Smooth muscle cell (in vitro differentiated cells): ENCODE data around the gene SNCA. TPM values are rescaled to one million over a fixed set of nuclear protein-coding genes. Genes with fewer than 3 reads are reported as not detected.

Experiments used
- DNase-seq: peaks from one replicate; lab custom pipeline; 2025; ENCODE audit not compliant: unreplicated experiment; lab: John Stamatoyannopoulos, UW
- H2AFZ ChIP-seq: fragments of 200-600 bp; sonication (generic); 2 replicates; pipeline ENCODE4 v1.6.0; 2016; ENCODE audit warnings: antibody characterized with exemption, low read depth, mild to moderate bottlenecking
- H3F3A ChIP-seq: fragments of 200-600 bp; sonication (generic); 2 replicates; pipeline ENCODE4 v1.6.0; 2017; ENCODE audit warnings: antibody characterized with exemption, low read depth
- H3K27ac ChIP-seq: fragments of 200-600 bp; sonication (generic); 2 replicates; pipeline ENCODE4 v1.5.1; 2016; ENCODE audit warnings: low read depth, mild to moderate bottlenecking
- H3K27me3 ChIP-seq: fragments of 200-600 bp; sonication (generic); 2 replicates; pipeline ENCODE4 v1.6.1; 2016; ENCODE audit warnings: low read depth, mild to moderate bottlenecking
- H3K36me3 ChIP-seq: fragments of 200-600 bp; sonication (generic); 2 replicates; pipeline ENCODE4 v1.5.1; 2016; ENCODE audit warnings: low read depth
- H3K4me1 ChIP-seq: fragments of 200-600 bp; sonication (generic); 2 replicates; pipeline ENCODE4 v1.5.1; 2016; ENCODE audit warnings: low read depth
- H3K4me2 ChIP-seq: fragments of 200-600 bp; sonication (generic); 2 replicates; pipeline ENCODE4 v1.6.0; 2016; ENCODE audit warnings: mild to moderate bottlenecking
- H3K4me3 ChIP-seq: fragments of 200-600 bp; sonication (generic); 2 replicates; pipeline ENCODE4 v1.5.1; 2016; ENCODE audit warnings: mild to moderate bottlenecking
- H3K79me2 ChIP-seq: fragments of 200-600 bp; sonication (generic); 2 replicates; pipeline ENCODE4 v1.6.0; 2016; ENCODE audit warnings: low read depth, mild to moderate bottlenecking
- H3K9ac ChIP-seq: fragments of 200-600 bp; sonication (generic); 2 replicates; pipeline ENCODE4 v1.6.0; 2016; ENCODE audit warnings: low read depth
- H3K9me3 ChIP-seq: fragments of 200-600 bp; sonication (generic); replicated peaks from 2 replicates; pipeline ENCODE4 v1.5.1; 2016; ENCODE audit warnings: low read depth
- H4K20me1 ChIP-seq: fragments of 200-600 bp; sonication (generic); 2 replicates; pipeline ENCODE4 v1.6.0; 2016; ENCODE audit warnings: low read depth
- CTCF ChIP-seq: fragments of 200-600 bp; sonication (generic); IDR thresholded peaks from 2 replicates; pipeline ENCODE4 v1.5.1; 2017; ENCODE audit warnings: borderline replicate concordance, mild to moderate bottlenecking, antibody characterized with exemption; ENCODE audit not compliant: insufficient read depth, poor library complexity, severe bottlenecking
- WGBS: methylation state at CpG from one replicate; pipeline ENCODE4 v1.1.7; 2016; ENCODE audit warnings: low lambda C conversion rate; 5-methylcytosine and 5-hydroxymethylcytosine counted together
- polyA plus RNA-seq: library from polyadenylated mRNA; unstranded; fragments of >200 nt; fragmentation: Nextera tagmentation; extraction: Ambion mirVana; gene quantifications from 2 replicates; pipeline ENCODE4 v1.2.1, GENCODE V29; 2016
- total RNA-seq: library from RNA; depleted of rRNA; stranded (reverse); fragments of >200 nt; gene quantifications from 2 replicates; pipeline ENCODE4 v1.2.3, GENCODE V29; 2014

SNCA gene
- total and polyA plus RNA-seq, 2 experiments from 2014 or later = 0.22 to 3.2 TPM

DNA sequence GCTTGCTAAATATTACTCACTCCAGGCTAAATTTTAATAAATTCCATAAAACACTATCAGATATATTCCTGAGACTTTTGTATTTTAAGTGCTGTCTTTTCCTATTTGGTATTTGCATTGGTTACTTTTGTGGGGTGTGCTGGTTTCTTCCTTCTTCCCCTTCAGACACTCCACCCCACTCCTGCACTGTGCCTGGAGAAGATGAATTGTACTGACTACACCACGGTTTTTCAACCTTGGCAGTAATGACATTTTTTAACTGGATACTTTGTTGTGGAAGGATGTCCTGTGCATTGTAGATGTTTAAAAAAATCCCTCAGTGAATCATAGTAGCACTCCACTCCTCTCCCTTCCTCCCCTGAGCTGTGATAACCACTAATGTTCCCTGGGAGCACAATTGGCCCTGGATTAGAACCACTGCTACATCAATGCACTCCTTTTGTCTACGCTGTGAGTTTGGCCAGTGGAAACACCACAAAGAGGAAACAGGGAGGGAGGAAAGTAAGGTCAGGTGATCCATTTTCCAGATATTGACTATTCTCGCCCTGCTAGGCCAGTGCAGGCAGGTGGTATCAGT lies 36.3 kb downstream of the SNCA start:
- DNase-seq = no peak

DNA sequence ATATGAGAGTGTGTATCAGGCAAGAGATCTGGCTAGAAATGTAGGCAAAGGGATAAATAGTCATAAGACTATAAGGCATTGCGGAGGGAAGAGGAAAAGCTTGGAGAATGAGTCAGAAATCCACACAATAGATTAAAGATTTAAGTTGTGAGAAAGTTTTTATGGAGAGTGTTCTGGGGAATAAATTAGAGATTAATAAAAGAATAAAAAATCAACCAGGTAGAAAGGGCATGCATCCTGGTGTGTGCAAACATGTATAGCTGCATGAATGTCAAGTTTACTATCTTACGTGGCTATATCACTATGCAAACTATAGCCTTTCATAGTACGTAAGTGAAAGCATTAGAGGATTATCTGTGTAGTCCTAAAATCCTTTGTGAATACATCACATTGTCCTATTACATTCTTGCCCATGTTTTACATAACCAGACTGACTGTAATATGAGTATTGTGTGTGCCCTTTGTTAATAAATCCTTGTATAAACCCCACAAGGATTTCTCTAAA lies 36.9 kb downstream of the SNCA start:
- Histone ChIP-seq H3K9me3 (no peaks in the 10 kb centered on the region), H3K4me3 (no peak overlapping the region), H3K27ac (peak overlapping the region; percentile 52), H2AFZ (no peak overlapping the region), H3K9ac (no peak overlapping the region), H3K36me3 (no peaks in the 10 kb centered on the region), H3K4me2 (peak overlapping the region; percentile 61), H3K27me3 (no peaks in the 10 kb centered on the region), H3F3A (no peaks in the 10 kb centered on the region), H3K79me2 (no peaks in the 10 kb centered on the region), H4K20me1 (no peaks in the 10 kb centered on the region), H3K4me1 (no peaks in the 10 kb centered on the region)
- WGBS = 68% methylated on average over 3 of the region's 3 CpGs
- no peak for TF ChIP-seq CTCF
- DNase-seq = no peak

More for the DNA sequence above, 36.3 kb downstream of the SNCA start:
- no peaks in the 10 kb centered on the region for H3K36me3 ChIP-seq
- H3K4me2 ChIP-seq = peak overlapping the region; percentile 61
- no peak for TF ChIP-seq CTCF
- H3K27me3 ChIP-seq = no peaks in the 10 kb centered on the region
- H3F3A ChIP-seq = no peaks in the 10 kb centered on the region
- no peaks in the 10 kb centered on the region for H3K79me2 ChIP-seq
- H3K9ac ChIP-seq = no peak overlapping the region
- H2AFZ ChIP-seq = no peak overlapping the region
- H3K9me3 ChIP-seq = no peaks in the 10 kb centered on the region
- 79% methylated on average over 3 of the region's 3 CpGs for WGBS
- no peaks in the 10 kb centered on the region for H3K4me1 ChIP-seq
- H3K27ac ChIP-seq = peak overlapping the region; percentile 52
- no peak overlapping the region for H3K4me3 ChIP-seq
- H4K20me1 ChIP-seq = no peaks in the 10 kb centered on the region

GRCh38 chr4:89799071-89799470 lies 37.9 kb downstream of the SNCA start:
- Histone ChIP-seq H3K4me1 (no peaks in the 10 kb centered on the region), H3K9ac (no peak overlapping the region), H2AFZ (no peak overlapping the region), H3K27ac (no peak overlapping the region), H3K4me2 (no peak overlapping the region), H3F3A (no peaks in the 10 kb centered on the region), H3K4me3 (no peak overlapping the region), H3K36me3 (no peaks in the 10 kb centered on the region), H3K79me2 (no peaks in the 10 kb centered on the region), H3K9me3 (no peaks in the 10 kb centered on the region), H4K20me1 (no peaks in the 10 kb centered on the region), H3K27me3 (no peaks in the 10 kb centered on the region)
- no peak for DNase-seq
- TF ChIP-seq CTCF = no peak

DNA sequence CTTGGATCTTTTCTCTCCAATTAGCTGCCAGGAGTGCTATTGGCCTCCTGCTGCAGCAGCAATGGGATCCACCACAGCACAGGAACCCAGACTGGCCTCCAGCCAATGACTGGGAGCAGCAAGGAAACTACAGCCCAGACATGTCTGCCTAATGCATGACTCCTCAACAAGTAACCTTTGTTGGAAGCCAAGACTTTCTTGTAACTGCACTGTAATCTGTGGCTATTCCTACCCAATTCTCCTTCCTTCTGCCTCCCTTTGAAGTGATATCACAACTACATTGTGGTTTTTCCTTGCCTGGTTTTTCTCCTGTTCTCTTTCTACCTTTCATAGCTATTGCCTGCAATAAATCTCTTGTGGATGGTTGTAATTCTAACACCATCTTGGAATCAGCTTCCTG lies 39.8 kb downstream of the SNCA start:
- no peak overlapping the region for H3K9ac ChIP-seq
- no peaks in the 10 kb centered on the region for H3K9me3 ChIP-seq
- no peaks in the 10 kb centered on the region for H4K20me1 ChIP-seq
- no peaks in the 10 kb centered on the region for H3K27me3 ChIP-seq
- no peak overlapping the region for H2AFZ ChIP-seq
- H3K4me2 ChIP-seq = no peak overlapping the region
- TF ChIP-seq CTCF = no peak
- no peak overlapping the region for H3K4me3 ChIP-seq
- no peaks in the 10 kb centered on the region for H3F3A ChIP-seq
- H3K4me1 ChIP-seq = no peaks in the 10 kb centered on the region
- H3K27ac ChIP-seq = no peak overlapping the region
- no peaks in the 10 kb centered on the region for H3K79me2 ChIP-seq
- no peaks in the 10 kb centered on the region for H3K36me3 ChIP-seq
- no peak for DNase-seq
